Stimulated activated CD4-positive, alpha-beta T cell treated with anti-CD3 and anti-CD28 coated beads, Interleukin-4, amount 100 ng/mL, for 1 hour (primary cell): ENCODE results near the gene ERC1.
"Not testable (repeated sequence)": the region's sequence is repeated elsewhere in the genome, so short reads cannot be mapped to it uniquely, and the experiment has no call there.

ENCODE experiments used
- DNase-seq: peaks from one replicate; pipeline ENCODE4 v3.0.0-alpha.2; 2020

ERC1 gene

GRCh38 chr12:1138691-1139090 lies 147.7 kb downstream of the ERC1 start:
- no peak for DNase-seq

DNA sequence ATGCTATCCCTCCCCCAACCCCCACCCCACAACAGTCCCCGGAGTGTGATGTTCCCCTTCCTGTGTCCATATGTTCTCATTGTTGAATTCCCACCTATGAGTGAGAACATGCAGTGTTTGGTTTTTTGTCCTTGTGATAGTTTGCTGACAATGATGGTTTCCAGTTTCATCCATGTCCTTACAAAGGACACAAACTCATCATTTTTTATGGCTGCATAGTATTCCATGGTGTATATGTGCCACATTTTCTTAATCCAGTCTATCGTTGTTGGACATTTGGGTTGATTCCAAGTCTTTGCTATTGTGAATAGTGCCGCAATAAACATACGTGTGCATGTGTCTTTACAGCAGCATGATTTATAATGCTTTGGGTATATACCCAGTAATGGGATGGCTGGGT lies 155.7 kb downstream of the ERC1 start:
- not testable (repeated sequence) for DNase-seq

- DNase-seq: no peak
Measured at GRCh38 chr12:1147821-1148220, 156.8 kb downstream of the ERC1 start.

- no peak for DNase-seq
Measured at GRCh38 chr12:1157046-1157445, 166.0 kb downstream of the ERC1 start.

DNA sequence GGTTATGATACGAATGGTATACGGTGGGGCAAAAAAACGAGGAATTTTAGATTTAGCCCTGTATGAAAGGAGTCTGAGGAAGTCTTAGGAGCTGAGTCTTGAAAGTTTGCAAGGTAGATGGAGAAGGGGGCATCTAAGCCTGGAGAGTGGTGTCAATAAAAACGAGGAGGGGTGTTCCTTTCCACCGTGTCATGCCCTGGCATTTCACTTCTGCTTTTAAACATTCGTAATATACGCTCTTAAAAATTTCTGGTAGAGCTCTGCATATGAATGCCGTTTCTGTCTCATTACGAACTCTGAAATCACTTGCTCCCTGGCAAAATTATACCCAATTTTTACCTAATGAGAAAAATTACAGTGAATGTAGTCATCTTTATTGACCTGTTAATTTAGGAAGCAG lies 170.2 kb downstream of the ERC1 start:
- DNase-seq: no peak

DNA sequence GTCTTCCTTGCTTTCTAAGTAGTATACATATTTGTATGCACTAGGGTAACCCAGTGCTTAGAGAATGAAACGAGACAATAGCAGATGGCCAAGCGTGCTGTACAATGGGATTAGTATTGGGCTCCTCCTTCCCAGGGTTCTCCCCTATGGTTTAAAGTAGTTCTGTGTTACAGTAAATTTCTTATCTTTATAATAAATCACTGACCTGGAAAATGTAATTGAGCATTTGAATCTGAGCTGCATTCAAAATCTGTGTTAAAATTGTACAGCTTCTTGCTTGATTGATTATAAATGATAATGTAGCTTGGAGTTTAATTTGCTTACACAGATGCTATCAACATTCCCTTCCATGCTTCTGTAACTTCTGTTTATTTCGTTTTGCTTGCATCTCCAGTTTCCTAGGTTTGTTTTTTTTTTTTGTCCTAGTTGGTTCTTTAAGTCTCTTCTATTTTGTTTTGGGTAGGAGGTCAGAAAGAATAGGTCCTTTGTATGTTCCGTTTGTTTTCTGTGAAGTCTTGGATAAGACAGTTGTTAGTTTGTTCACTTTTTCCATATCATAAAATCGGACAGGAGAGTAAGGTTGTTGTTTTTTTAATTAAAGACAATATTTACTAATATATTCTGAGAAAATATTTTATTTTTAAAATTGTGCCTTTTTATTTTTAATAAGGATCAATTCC lies 171.2 kb downstream of the ERC1 start:
- DNase-seq: no peak

DNA sequence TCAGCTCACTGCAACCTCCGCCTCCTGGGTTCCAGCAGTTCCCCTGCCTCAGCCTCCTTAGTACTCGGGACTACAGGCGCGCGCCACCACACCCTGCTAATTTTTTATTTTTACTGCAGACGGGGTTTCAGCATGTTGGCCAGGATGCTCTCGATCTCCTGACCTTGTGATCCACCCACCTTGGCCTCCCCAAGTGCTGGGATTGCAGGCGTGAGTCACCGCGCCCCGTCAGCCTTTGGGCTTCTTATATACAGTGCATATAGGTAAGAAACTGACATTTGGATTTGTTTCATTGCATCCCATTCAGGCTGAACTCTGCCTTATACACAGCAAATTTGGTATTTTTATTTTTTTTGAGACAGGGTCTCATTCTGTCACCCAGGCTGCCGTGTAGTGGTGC lies 176.8 kb downstream of the ERC1 start:
- DNase-seq: no peak

DNA sequence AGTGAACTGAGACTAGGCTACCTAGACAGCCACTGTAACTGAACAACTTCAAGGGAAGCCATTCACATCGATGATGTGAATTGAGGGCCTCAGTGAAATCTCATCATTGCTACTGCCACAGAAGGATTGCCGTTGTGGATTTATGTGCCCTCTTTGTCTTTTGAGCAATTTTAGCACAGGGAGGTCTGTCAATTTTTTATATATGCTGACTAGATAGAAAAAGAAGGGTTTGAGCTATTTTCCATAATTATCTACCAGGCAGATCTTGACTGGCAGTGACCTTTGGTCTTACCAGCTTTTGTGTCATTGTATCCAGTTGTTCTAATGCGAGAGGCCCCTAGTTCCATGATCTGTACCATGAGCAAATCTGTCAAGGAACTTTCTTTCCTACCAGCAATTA lies 179.4 kb downstream of the ERC1 start:
- DNase-seq: no peak

- no peak for DNase-seq
Measured at GRCh38 chr12:1171657-1172408, 180.8 kb downstream of the ERC1 start.

- no peak for DNase-seq
Measured at GRCh38 chr12:1173781-1174617, 183.0 kb downstream of the ERC1 start.

DNA sequence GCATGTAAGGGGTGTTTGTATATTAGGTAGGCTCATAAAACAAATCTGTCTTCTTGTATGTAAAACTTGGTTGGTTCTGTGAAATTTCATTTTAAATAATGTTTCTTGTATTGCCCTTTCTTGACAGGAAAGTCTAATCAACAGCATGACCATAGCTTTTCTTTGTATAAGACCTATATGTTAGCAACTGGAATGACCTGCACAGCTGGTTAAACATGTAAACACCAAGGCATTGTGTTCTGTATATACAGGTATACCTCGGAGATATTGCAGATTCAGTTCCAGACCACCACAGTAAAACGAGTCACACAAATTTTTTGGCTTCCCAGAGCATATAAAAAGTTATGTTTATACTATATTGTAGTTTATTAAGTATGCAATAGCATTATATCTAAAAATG lies 183.6 kb downstream of the ERC1 start:
- no peak for DNase-seq

- DNase-seq: no peak
Measured at GRCh38 chr12:1176191-1176590, 185.2 kb downstream of the ERC1 start.

DNA sequence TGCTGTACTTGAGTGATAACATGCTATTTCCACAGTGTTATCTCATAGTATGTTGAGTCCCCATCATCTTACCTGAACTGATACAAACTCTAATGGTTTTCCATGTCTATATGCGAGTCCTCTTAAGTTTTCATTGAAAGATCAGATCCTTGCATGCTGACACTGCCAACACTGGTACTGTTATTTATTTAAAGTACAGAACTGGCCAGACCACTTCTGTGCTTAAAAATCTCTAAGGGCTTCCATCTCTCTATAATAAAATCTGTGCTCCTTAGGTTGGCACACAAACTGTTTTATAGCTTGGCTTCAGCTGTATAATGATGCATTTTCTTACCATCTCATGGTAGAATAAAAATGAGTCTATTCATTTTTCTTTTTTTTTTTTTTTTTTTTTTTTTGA lies 188.1 kb downstream of the ERC1 start:
- DNase-seq: no peak

GRCh38 chr12:1182069-1182468 lies 191.0 kb downstream of the ERC1 start:
- DNase-seq: no peak

DNA sequence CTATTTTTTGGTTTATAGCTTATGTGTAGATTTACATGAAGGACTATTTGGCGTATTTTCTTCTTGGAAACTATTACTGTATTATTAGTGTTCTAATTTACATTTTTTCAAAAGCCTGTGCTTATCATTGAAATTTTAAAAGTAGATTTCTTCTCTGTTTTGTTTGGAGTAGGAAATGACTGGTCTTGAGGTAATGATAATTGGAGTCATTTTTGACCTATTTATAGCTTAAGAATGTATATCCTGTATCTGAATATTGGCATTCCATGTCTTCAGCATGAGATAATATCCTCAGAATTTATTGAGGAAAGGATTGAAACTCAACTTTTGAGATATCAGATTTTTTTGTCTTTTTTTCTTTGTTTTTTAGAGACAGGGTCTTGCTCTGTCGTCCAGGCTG lies 193.4 kb downstream of the ERC1 start:
- DNase-seq: no peak

DNA sequence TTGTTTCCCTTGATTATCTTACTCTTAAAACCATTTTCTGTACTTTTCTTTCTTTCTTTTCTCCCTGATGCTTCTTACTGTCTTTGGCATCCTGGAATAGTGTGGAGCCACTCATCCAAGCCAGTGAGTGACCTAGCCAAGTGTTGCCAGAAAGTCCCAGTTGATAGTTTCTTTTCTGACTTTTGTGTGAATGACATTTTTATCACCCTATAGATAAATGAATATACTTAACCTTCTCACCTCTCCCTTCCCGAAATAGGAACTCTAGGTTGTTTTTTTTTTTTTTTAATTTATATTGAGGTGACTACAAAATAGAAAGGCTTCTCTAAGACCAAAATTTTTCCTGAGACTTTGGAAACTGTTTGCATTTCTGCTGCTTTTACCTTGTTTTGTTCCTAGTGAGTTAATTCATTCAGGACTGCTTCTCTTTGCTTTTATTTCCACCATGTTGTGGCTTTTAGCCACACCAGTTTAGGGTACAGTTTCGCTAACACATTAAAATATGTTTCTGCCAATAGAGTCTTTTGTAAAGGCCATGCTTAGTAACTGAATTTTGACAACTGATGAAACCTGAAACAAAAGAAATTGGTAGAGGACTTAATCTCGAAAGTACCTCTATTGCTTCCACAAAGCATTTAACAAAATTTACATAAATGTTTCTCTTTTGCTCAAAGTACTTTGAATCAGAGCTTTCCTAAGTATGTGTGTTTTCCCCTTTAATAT lies 194.6 kb downstream of the ERC1 start:
- no peak for DNase-seq

- DNase-seq: no peak
Measured at GRCh38 chr12:1186298-1186697, 195.3 kb downstream of the ERC1 start.

- no peak for DNase-seq
Measured at GRCh38 chr12:1188016-1188415, 197.0 kb downstream of the ERC1 start.

DNA sequence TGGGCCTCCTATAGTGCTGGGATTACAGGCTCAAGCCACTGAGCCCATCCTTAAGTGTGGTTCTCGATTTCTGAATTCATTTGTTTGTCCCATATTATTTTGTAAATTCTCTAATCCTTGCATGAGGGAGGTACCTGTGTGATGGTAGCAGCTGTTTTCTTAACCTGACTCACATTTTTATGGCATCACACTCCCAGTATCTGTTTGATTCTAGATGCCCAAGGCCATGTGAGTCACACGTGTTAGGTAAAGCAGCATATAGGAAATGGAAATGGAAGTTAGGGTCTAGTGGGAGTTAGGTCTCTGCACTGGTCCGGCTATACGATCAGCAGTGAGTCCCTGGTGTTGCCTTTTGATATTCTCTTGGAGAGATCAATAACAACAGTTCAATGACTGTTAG lies 198.1 kb downstream of the ERC1 start:
- no peak for DNase-seq

GRCh38 chr12:1195513-1195912 lies 204.5 kb downstream of the ERC1 start:
- DNase-seq: no peak

DNA sequence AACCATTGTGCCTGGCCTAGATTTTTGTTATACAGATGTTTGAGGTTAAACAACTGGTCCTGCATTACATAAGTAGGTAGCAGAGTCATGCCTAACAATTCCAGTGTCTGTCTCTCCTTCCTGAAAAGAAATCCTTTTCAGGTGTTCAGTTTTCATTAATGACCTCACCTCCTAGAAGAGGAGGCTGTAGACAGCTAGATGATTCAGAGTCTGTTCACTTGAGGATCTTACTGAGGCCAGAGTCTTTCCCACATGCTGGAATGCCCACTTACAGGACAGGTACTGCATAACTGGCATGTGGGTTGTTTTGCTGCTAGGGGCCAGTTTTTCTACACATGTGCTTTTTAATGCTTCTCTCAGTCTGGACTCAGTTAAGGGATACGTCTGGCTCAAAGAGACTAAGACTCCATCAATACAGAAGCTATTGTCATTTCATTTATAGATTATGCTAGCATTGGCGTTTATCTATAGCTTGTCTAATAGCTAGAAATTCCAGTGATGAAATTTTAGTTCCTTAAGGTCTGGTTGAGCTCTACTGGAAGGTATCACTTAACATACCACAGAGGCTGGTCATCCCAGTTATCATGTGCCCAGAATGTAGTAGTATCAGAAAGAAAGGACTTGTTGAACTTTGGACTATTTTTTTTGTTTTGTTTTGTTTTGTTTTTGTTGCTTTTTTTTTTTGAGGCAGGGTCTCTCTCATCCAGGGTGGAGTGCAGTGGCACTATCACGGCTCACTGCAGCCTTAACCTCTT lies 206.4 kb downstream of the ERC1 start:
- no peak for DNase-seq

GRCh38 chr12:1198854-1199253 lies 207.8 kb downstream of the ERC1 start:
- not testable (repeated sequence) for DNase-seq
